Measurements from ENCODE around the gene SET. TPM values are rescaled to one million over a fixed set of nuclear protein-coding genes. Genes with fewer than 3 reads are reported as not detected.
"Not testable (repeated sequence)": the region's sequence is repeated elsewhere in the genome, so short reads cannot be mapped to it uniquely, and the experiment has no call there.

SET gene
- total RNA-seq, 1 experiment from 2014 or later: 738 TPM

DNA sequence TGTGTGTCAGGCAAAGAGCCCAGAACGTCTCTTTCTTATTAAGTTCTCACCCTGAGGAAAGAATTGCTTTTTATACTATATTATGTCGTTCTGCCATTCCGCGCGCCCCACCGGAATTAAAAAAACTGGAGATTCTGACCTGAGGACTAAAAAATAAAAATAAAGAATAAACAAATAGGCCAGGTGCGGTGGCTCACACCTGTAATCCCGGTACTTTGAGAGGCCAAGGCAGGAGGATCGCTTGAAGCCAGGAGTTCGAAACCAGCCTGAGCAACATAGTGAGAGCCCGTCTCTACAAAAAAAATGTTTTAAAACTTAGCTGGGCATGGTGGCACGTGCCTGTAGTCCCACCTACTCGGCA lies 31.7 kb upstream of the SET start:
- POLR2A ChIA-PET (ENCODE audit: unreplicated experiment): no interaction called here
- Histone ChIP-seq H3K4me1 (replicated peaks; ENCODE audit: insufficient read depth) (peaks cover 8% of the 10 kb centered on the region; the same call in 1 of the 2 replicates), H3K4me2 (peak overlapping the region; percentile 79), H4K20me1 (ENCODE audit: insufficient read depth) (no peaks in the 10 kb centered on the region), H3K27me3 (ENCODE audit: insufficient read depth, low read depth) (no peaks in the 10 kb centered on the region), H3F3A (ENCODE audit: insufficient read depth, low read depth) (peaks cover 16% of the 10 kb centered on the region), H3K79me2 (ENCODE audit: low read depth) (peaks cover 25% of the 10 kb centered on the region), H3K9me3 (ENCODE audit: insufficient read depth, low read depth) (no peaks in the 10 kb centered on the region), H3K27ac (peak overlapping the region; percentile 98), H3K9me2 (ENCODE audit: insufficient read depth) (no peaks in the 10 kb centered on the region), H3K4me3 (peak overlapping the region; percentile 99), H3K36me3 (ENCODE audit: low read depth) (no peaks in the 10 kb centered on the region), H2AFZ (peak overlapping the region; percentile 90)
- CTCF ChIA-PET: interaction anchor here (0.7 kb wide), 1 partner anchor 236 kb away, joined by 7 read pairs; the partner anchor contains the start of gene CERCAM
- DNase-seq: no peak
- BruUV-seq (replicated peaks): TSS peak; percentile 95
- intact Hi-C loops (cut with micrococcal nuclease; ENCODE audit: unreplicated experiment): loop anchor here (2.0 kb wide), 1 partner anchor 21 kb away; no protein-coding TSS in a partner anchor
- TF ChIP-seq, protein P1, sequence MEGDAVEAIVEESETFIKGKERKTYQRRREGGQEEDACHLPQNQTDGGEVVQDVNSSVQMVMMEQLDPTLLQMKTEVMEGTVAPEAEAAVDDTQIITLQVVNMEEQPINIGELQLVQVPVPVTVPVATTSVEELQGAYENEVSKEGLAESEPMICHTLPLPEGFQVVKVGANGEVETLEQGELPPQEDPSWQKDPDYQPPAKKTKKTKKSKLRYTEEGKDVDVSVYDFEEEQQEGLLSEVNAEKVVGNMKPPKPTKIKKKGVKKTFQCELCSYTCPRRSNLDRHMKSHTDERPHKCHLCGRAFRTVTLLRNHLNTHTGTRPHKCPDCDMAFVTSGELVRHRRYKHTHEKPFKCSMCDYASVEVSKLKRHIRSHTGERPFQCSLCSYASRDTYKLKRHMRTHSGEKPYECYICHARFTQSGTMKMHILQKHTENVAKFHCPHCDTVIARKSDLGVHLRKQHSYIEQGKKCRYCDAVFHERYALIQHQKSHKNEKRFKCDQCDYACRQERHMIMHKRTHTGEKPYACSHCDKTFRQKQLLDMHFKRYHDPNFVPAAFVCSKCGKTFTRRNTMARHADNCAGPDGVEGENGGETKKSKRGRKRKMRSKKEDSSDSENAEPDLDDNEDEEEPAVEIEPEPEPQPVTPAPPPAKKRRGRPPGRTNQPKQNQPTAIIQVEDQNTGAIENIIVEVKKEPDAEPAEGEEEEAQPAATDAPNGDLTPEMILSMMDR (conservative IDR thresholded peaks at IDR 0.05): no peak
- TF ChIP-seq EZH2 (IDR thresholded peaks at IDR 0.05; ENCODE audit: low read depth): no peak

DNA sequence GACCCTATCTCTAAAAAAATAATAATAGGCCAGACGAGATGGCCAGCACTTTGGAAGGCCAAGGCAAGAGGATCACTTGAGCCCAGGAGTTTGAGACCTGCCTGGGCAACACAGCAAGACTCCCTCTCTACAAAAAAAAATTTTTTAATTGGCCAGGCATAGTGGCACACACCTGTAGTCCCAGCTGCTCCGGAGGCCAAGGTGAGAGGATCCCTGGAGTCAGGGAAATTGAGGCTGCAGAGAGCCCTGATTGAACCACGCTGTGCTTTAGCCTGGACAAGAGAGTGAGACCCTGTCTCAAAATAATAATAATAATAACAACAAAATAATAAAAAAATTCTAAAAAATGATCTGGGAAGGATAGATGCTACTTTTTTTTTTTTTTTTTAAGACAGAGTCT lies 31.2 kb upstream of the SET start:
- H3K4me2 ChIP-seq: no peak overlapping the region
- POLR2A ChIA-PET (ENCODE audit: unreplicated experiment): no interaction called here
- H3K4me1 ChIP-seq (replicated peaks; ENCODE audit: insufficient read depth): peaks cover 8% of the 10 kb centered on the region; the same call in 1 of the 2 replicates
- H3K36me3 ChIP-seq (ENCODE audit: low read depth): no peaks in the 10 kb centered on the region
- H3K27me3 ChIP-seq (ENCODE audit: insufficient read depth, low read depth): no peaks in the 10 kb centered on the region
- no peaks in the 10 kb centered on the region for H3K9me2 ChIP-seq (ENCODE audit: insufficient read depth)
- CTCF ChIA-PET: no interaction called here
- BruUV-seq (replicated peaks): no TSS peak
- H3K79me2 ChIP-seq (ENCODE audit: low read depth): peaks cover 21% of the 10 kb centered on the region
- 0 out of 2 replicates have a peak overlapping the region, but pooled peaks have one; percentile 90 for H2AFZ ChIP-seq
- no peaks in the 10 kb centered on the region for H4K20me1 ChIP-seq (ENCODE audit: insufficient read depth)
- no peaks in the 10 kb centered on the region for H3K9me3 ChIP-seq (ENCODE audit: insufficient read depth, low read depth)
- TF ChIP-seq, protein P1 (conservative IDR thresholded peaks at IDR 0.05): no peak
- TF ChIP-seq EZH2 (IDR thresholded peaks at IDR 0.05; ENCODE audit: low read depth): no peak
- intact Hi-C loops (cut with micrococcal nuclease; ENCODE audit: unreplicated experiment): loop anchor here (2.0 kb wide), 1 partner anchor 21 kb away; no protein-coding TSS in a partner anchor
- peaks cover 16% of the 10 kb centered on the region for H3F3A ChIP-seq (ENCODE audit: insufficient read depth, low read depth)
- peak overlapping the region; percentile 98 for H3K27ac ChIP-seq
- no peak overlapping the region for H3K4me3 ChIP-seq
- DNase-seq: no peak

DNA sequence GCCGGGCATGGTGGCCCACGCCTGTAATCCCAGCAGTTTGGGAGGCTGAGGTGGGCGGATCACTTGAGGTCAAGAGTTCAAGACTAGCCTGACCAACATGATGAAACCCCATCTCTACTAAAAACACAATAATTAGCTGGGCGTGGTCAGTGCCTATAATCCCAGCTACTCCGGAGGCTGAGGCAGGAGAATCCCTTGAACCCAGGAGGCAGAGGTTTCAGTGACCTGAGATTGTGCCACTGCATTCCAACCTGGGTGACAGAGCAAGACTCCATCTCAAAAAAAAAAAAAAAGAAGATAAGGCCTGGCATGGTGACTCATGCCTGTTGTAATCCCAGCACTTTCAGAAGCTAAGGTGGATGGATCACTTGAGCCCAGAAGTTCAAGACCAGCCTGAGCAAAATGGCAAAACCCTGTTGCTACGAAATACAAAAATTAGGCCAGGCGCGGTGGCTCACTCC lies 22.5 kb upstream of the SET start:
- not testable (repeated sequence) for H3K79me2 ChIP-seq (ENCODE audit: low read depth); H3K36me3 ChIP-seq (ENCODE audit: low read depth); H3K27me3 ChIP-seq (ENCODE audit: insufficient read depth, low read depth); H4K20me1 ChIP-seq (ENCODE audit: insufficient read depth); H3K9me3 ChIP-seq (ENCODE audit: insufficient read depth, low read depth); BruUV-seq (replicated peaks); H3K4me3 ChIP-seq; H3K9me2 ChIP-seq (ENCODE audit: insufficient read depth); H2AFZ ChIP-seq
- Histone ChIP-seq H3K4me1 (replicated peaks; ENCODE audit: insufficient read depth) (peaks cover 11% of the 10 kb centered on the region), H3K27ac (peak overlapping the region; percentile 27), H3K4me2 (peak overlapping the region; percentile 25; the same call in 1 of the 2 replicates), H3F3A (ENCODE audit: insufficient read depth, low read depth) (peaks cover 36% of the 10 kb centered on the region)
- CTCF ChIA-PET: interaction anchor here (0.7 kb wide), 1 partner anchor 333 kb away, joined by 5 read pairs; no protein-coding TSS in a partner anchor
- peak; percentile 52 to 67 for DNase-seq
- intact Hi-C loops (cut with micrococcal nuclease; ENCODE audit: unreplicated experiment): loop anchor here (1.0 kb wide), 1 partner anchor 17 kb away; no protein-coding TSS in a partner anchor
- POLR2A ChIA-PET (ENCODE audit: unreplicated experiment): interaction anchor here (0.6 kb wide), 2 partner anchors 61 to 327 kb away, joined by 4 to 7 read pairs; no protein-coding TSS in a partner anchor

Data from PC-9 (cell line).